Measurements from ENCODE around the gene ZC3H13.

DNA sequence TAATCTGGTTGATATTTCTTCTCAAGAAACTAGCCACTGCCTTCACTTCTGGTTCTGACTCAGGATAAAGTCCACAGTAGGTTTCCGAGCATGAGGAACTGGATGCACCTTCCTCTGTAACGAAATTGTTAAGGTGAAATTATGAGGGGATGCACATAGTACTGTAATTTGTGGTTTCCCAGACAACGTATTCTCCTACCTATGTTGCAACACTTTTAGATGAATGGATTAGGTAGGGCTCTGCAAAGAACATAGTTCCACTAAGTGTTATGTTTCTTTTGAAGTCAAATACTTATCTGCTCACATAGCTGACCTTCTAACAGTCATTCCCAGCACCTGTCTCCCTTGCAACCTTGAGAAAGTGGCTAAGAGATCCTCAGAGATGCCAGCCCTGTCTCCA, 5.7 kb upstream of the ZC3H13 start:
- TF ChIP-seq, protein P1, sequence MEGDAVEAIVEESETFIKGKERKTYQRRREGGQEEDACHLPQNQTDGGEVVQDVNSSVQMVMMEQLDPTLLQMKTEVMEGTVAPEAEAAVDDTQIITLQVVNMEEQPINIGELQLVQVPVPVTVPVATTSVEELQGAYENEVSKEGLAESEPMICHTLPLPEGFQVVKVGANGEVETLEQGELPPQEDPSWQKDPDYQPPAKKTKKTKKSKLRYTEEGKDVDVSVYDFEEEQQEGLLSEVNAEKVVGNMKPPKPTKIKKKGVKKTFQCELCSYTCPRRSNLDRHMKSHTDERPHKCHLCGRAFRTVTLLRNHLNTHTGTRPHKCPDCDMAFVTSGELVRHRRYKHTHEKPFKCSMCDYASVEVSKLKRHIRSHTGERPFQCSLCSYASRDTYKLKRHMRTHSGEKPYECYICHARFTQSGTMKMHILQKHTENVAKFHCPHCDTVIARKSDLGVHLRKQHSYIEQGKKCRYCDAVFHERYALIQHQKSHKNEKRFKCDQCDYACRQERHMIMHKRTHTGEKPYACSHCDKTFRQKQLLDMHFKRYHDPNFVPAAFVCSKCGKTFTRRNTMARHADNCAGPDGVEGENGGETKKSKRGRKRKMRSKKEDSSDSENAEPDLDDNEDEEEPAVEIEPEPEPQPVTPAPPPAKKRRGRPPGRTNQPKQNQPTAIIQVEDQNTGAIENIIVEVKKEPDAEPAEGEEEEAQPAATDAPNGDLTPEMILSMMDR (IDR thresholded peaks at IDR 0.05), result no peak
- TF ChIP-seq POLR2A (IDR thresholded peaks at IDR 0.05), result no peak
- no peak for TF ChIP-seq POLR2AphosphoS5 (IDR thresholded peaks at IDR 0.05; ENCODE audit: insufficient read depth in 1 of 2, low read depth in 1 of 2)

Data from vagina (tissue), 2 donors.